ENCODE data around the gene KANK2. TPM values are rescaled to one million over a fixed set of nuclear protein-coding genes. Genes with fewer than 3 reads are reported as not detected.
A peak's percentile ranks its signal among the peaks of the same experiment; 100 is the strongest.

Gene KANK2
- polyA plus RNA-seq, 1 of the 3 experiments (the other 2 are of a cell fraction) = 92.4 TPM

DNA sequence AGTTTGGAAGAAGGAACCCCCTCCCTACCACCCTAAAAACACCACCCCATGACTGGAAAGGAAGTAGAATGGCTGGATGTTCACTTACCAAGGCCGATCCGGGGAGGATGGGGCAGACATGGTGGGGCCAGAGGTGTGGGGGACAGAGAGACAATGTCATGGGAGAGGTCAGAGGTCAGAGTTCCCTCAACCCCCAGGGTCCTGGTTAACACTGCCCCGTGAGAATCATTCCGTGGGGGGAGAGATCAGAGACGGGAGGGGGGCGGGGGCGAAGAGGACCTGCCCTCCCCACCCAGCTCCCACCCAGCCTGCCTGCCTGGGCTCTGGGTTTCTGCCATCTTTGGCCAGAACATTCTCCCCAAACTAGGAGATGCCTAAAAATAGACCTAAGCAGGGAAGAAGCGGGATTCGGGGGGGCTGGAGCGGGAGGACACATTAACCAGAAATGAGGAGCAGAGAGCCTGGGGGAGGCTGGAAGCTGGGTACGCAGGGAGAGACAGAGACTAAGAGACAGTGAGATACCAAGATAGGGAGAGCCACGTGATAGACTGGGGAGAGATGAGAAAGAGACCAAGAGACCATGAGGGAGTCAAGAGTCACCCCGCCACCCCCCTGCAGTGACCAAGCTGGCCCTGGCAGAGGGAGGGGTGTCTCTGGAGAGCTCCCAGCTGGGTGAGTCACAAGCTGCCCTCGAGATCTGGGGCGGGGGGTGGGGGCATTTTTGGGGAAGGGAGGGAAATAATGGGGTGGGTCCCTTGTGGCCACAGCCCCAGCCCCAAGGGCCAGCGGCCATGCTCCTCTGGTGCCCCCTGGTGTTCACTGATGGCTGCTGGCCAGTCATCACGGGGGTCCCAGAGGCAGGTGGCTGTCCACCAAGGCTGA lies 6.1 kb upstream of the KANK2 start (continued):
- no peak for TF ChIP-seq GABPA (IDR thresholded peaks at IDR 0.05; ENCODE audit: low read depth)
- TF ChIP-seq IRF3 (IDR thresholded peaks at IDR 0.05; ENCODE audit: low read depth, low read length) = no peak
- TF ChIP-seq TCF12 (IDR thresholded peaks at IDR 0.05) = no peak
- no peak for TF ChIP-seq RCOR1 (IDR thresholded peaks at IDR 0.05; ENCODE audit: low read length)
- no peak for TF ChIP-seq FOXJ3 (CRISPR knock-in tag; IDR thresholded peaks at IDR 0.05)
- peak; percentile 75; the same call in 1 of the 2 replicates for TF ChIP-seq USF1 (IDR thresholded peaks at IDR 0.05; ENCODE audit: borderline replicate concordance, low read depth)
- no peak for TF ChIP-seq EZH2phosphoT487 (IDR thresholded peaks at IDR 0.05; ENCODE audit: borderline replicate concordance, low read depth)
- peak; percentile 87 for TF ChIP-seq SMC3 (IDR thresholded peaks at IDR 0.05; ENCODE audit: low read depth, low read length)
- TF ChIP-seq CHD2 (IDR thresholded peaks at IDR 0.05; ENCODE audit: low read length, partially characterized antibody) = no peak
- TF ChIP-seq GATA2 (CRISPR knock-in tag; IDR thresholded peaks at IDR 0.05) = no peak
- peak; percentile 46; the same call in 1 of the 2 replicates for TF ChIP-seq NFIC (IDR thresholded peaks at IDR 0.05; ENCODE audit: borderline replicate concordance)
- TF ChIP-seq, protein P1, sequence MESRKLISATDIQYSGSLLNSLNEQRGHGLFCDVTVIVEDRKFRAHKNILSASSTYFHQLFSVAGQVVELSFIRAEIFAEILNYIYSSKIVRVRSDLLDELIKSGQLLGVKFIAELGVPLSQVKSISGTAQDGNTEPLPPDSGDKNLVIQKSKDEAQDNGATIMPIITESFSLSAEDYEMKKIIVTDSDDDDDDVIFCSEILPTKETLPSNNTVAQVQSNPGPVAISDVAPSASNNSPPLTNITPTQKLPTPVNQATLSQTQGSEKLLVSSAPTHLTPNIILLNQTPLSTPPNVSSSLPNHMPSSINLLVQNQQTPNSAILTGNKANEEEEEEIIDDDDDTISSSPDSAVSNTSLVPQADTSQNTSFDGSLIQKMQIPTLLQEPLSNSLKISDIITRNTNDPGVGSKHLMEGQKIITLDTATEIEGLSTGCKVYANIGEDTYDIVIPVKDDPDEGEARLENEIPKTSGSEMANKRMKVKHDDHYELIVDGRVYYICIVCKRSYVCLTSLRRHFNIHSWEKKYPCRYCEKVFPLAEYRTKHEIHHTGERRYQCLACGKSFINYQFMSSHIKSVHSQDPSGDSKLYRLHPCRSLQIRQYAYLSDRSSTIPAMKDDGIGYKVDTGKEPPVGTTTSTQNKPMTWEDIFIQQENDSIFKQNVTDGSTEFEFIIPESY (IDR thresholded peaks at IDR 0.05; ENCODE audit: borderline replicate concordance, low read depth) = no peak
- TF ChIP-seq FOXM1 (IDR thresholded peaks at IDR 0.05; ENCODE audit: low read depth) = no peak
- TF ChIP-seq MXI1 (IDR thresholded peaks at IDR 0.05; ENCODE audit: low read depth, low read length) = no peak
- TF ChIP-seq, protein P2, sequence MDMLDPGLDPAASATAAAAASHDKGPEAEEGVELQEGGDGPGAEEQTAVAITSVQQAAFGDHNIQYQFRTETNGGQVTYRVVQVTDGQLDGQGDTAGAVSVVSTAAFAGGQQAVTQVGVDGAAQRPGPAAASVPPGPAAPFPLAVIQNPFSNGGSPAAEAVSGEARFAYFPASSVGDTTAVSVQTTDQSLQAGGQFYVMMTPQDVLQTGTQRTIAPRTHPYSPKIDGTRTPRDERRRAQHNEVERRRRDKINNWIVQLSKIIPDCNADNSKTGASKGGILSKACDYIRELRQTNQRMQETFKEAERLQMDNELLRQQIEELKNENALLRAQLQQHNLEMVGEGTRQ (IDR thresholded peaks at IDR 0.05; ENCODE audit: borderline replicate concordance, low read depth, low read length) = no peak
- TF ChIP-seq, protein P3, sequence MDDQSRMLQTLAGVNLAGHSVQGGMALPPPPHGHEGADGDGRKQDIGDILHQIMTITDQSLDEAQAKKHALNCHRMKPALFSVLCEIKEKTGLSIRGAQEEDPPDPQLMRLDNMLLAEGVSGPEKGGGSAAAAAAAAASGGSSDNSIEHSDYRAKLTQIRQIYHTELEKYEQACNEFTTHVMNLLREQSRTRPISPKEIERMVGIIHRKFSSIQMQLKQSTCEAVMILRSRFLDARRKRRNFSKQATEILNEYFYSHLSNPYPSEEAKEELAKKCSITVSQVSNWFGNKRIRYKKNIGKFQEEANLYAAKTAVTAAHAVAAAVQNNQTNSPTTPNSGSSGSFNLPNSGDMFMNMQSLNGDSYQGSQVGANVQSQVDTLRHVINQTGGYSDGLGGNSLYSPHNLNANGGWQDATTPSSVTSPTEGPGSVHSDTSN (IDR thresholded peaks at IDR 0.05) = no peak
- no peak for TF ChIP-seq POLR2AphosphoS5 (IDR thresholded peaks at IDR 0.05; ENCODE audit: low read depth, low read length)

All from SK-N-SH (cell line).